PC-9 (cell line): ENCODE data around the gene ARFIP1.

Experiments used
- EZH2 ChIP-seq: fragments of 200-600 bp; sonication (generic); IDR thresholded peaks from 2 replicates; pipeline ENCODE4 v1.8.0; 2017; ENCODE audit warnings: antibody characterized with exemption, low read depth
- TF ChIP-seq, protein P1 (sequence below): fragments of 200-600 bp; sonication (generic); conservative IDR thresholded peaks from 2 replicates; pipeline ENCODE4 v1.6.1; 2017; ENCODE audit warnings: mixed run types, antibody characterized with exemption, mild to moderate bottlenecking, moderate library complexity

GRCh38 chr4:152808670-152809069, 28.9 kb downstream of the ARFIP1 start:
- TF ChIP-seq, protein P1, sequence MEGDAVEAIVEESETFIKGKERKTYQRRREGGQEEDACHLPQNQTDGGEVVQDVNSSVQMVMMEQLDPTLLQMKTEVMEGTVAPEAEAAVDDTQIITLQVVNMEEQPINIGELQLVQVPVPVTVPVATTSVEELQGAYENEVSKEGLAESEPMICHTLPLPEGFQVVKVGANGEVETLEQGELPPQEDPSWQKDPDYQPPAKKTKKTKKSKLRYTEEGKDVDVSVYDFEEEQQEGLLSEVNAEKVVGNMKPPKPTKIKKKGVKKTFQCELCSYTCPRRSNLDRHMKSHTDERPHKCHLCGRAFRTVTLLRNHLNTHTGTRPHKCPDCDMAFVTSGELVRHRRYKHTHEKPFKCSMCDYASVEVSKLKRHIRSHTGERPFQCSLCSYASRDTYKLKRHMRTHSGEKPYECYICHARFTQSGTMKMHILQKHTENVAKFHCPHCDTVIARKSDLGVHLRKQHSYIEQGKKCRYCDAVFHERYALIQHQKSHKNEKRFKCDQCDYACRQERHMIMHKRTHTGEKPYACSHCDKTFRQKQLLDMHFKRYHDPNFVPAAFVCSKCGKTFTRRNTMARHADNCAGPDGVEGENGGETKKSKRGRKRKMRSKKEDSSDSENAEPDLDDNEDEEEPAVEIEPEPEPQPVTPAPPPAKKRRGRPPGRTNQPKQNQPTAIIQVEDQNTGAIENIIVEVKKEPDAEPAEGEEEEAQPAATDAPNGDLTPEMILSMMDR: no peak
- TF ChIP-seq EZH2: no peak
